T-cell (primary cell): ENCODE measurements around the gene UVRAG. TPM values are rescaled to one million over a fixed set of nuclear protein-coding genes. Genes with fewer than 3 reads are reported as not detected.

Source experiments
- ATAC-seq, 4 experiments: fragments of 200-7000 bp in 3 of 4; fragments of 150-1000 bp in 1 of 4; cut with Tn5 transposase; replicated peaks in 1 of 4; 1 replicate in 3 of 4; 2 replicates in 1 of 4; pipeline ENCODE4 v1.10.0; 2021; ENCODE audit warnings: moderate library complexity in 3 of 4, mild to moderate bottlenecking in 2 of 4, moderate number of reproducible peaks in 1 of 4
- CTCF ChIA-PET, 2 donors: fragments of 300-600 bp; sonication (Branson Sonifier 250); formaldehyde crosslinking; loops; one replicate each; lab custom pipeline; 2022; ENCODE audit warnings: antibody characterized with exemption in 2 of 2; lab: Charles Lee
- POLR2A ChIA-PET, 2 donors: fragments of 300-600 bp; sonication (Branson Sonifier 250); formaldehyde crosslinking; loops; one replicate each; lab custom pipeline; 2022; ENCODE audit warnings: antibody characterized with exemption in 2 of 2; lab: Charles Lee
- DNase-seq, 35 experiments: peaks; one replicate each; pipeline versions ENCODE4 v3.0.0 to v3.0.0-alpha.2; 2013 to 2023
- H3K27ac ChIP-seq: one replicate; pipeline ENCODE4 v1.5.1; 2013; ENCODE audit warnings: low read length
- H3K27me3 ChIP-seq, 2 experiments: replicated peaks in 1 of 2; 1 replicate in 1 of 2; 2 replicates in 1 of 2; pipeline versions ENCODE4 v1.6.1 to v1.7.0; 2013; ENCODE audit warnings: low read length in 1 of 2, mixed read lengths in 1 of 2; ENCODE audit not compliant: control insufficient read depth in 2 of 2, insufficient read depth in 2 of 2; ENCODE audit errors: extremely low read depth in 1 of 2
- H3K36me3 ChIP-seq, 2 donors: 1 replicate in 1 of 2; 2 replicates in 1 of 2; pipeline versions ENCODE4 v1.6.1 to v1.7.0; 2013; ENCODE audit warnings: low read length in 1 of 2; ENCODE audit not compliant: control insufficient read depth in 2 of 2, insufficient read depth in 1 of 2; ENCODE audit errors: extremely low read depth in 1 of 2
- H3K4me1 ChIP-seq, 2 experiments: 1 replicate in 1 of 2; 2 replicates in 1 of 2; pipeline versions ENCODE4 v1.6.1 to v1.7.0; 2013; ENCODE audit warnings: low read length in 2 of 2, mixed read lengths in 1 of 2; ENCODE audit not compliant: insufficient read depth in 2 of 2, control insufficient read depth in 1 of 2; ENCODE audit errors: extremely low read depth in 1 of 2
- H3K4me3 ChIP-seq, 2 donors: 1 replicate in 1 of 2; 2 replicates in 1 of 2; pipeline versions ENCODE4 v1.5.1 to v1.7.0; 2013; ENCODE audit warnings: mild to moderate bottlenecking in 2 of 2, low read length in 1 of 2, moderate library complexity in 1 of 2; ENCODE audit not compliant: control insufficient read depth in 1 of 2; ENCODE audit errors: extremely low read depth in 1 of 2
- H3K9me3 ChIP-seq: 2 replicates; pipeline ENCODE4 v1.7.0; 2013
- H3K27ac Mint-ChIP-seq, 2 donors: one replicate each; pipeline ENCODE4 v1.8.0; 2020 to 2021; ENCODE audit warnings: mild to moderate bottlenecking in 2 of 2, mixed read lengths in 2 of 2
- H3K27me3 Mint-ChIP-seq, 2 donors: one replicate each; pipeline ENCODE4 v1.8.0; 2021 to 2022; ENCODE audit warnings: mixed read lengths in 2 of 2
- H3K36me3 Mint-ChIP-seq: one replicate; pipeline ENCODE4 v1.8.0; 2021; ENCODE audit warnings: mixed read lengths
- H3K4me1 Mint-ChIP-seq, 3 donors: one replicate each; pipeline ENCODE4 v1.8.0; 2020 to 2022; ENCODE audit warnings: mixed read lengths in 3 of 3, mild to moderate bottlenecking in 1 of 3
- H3K4me3 Mint-ChIP-seq, 3 donors: one replicate each; pipeline ENCODE4 v1.8.0; 2020 to 2022; ENCODE audit warnings: mild to moderate bottlenecking in 3 of 3, mixed read lengths in 3 of 3, moderate library complexity in 3 of 3
- H3K9me3 Mint-ChIP-seq, 3 donors: one replicate each; pipeline ENCODE4 v1.8.0; 2020 to 2022; ENCODE audit warnings: mixed read lengths in 3 of 3
- WGBS: methylation state at CpG from one replicate; pipeline ENCODE4 v1.1.5; 2013; ENCODE audit warnings: missing lambda C conversion rate; ENCODE audit not compliant: insufficient coverage; 5-methylcytosine and 5-hydroxymethylcytosine counted together
- total RNA-seq, 35 experiments: library from RNA in 6 of 35; stranded (reverse) in 6 of 35; fragments of 120-200 nt in 1 of 35; gene quantifications; one replicate each; pipeline versions ENCODE4 v1.2.1 to v1.2.4 and lab custom pipeline; 2013 to 2026

UVRAG gene
- total RNA-seq, 5 donors from 2014 or later (not counting 1 experiment from before 2014, with no cell fraction given) = 22.4 to 32.8 (median 27.6) TPM

DNA sequence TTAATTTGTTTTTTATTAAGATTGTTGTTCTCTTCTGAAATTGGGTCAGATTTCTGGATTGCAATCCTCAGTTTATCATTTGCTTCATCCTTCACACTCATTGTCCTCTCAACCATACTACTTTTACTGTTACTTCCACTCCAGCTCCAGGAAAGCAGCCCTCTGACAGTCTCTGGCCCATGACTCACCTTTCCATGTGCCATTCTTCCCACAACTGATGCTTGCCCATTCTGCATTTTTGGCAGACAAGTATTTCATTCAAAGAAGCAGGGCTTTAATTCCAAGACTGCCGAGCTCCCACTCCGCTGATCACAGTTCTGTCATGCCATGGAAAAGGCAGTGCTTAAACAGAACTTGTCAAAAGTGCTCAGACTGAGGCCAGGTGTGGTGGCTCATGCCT, 252.1 kb downstream of the UVRAG start:
- Mint-ChIP-seq H3K27me3 (no peaks in the 10 kb centered on the region), H3K4me3 (no peak overlapping the region), H3K4me1 (peaks cover 0 to 5% (median 0%) of the 10 kb centered on the region in 3 donors), H3K36me3 (peaks cover 52% of the 10 kb centered on the region), H3K27ac (no peak overlapping the region), H3K9me3 (no peaks in the 10 kb centered on the region)
- DNase-seq = no peak
- H3K4me1 ChIP-seq = no peaks in the 10 kb centered on the region
- H3K4me3 ChIP-seq = no peak overlapping the region
- no peaks in the 10 kb centered on the region for H3K9me3 ChIP-seq
- ChIA-PET CTCF (no interaction called here), POLR2A (no interaction called here)
- peaks cover 0 to 18% of the 10 kb centered on the region in 2 donors for H3K36me3 ChIP-seq
- no peaks in the 10 kb centered on the region for H3K27me3 ChIP-seq
- WGBS = 100% methylated on average over 2 of the region's 2 CpGs
- H3K27ac ChIP-seq = no peak overlapping the region
- no peak for ATAC-seq

DNA sequence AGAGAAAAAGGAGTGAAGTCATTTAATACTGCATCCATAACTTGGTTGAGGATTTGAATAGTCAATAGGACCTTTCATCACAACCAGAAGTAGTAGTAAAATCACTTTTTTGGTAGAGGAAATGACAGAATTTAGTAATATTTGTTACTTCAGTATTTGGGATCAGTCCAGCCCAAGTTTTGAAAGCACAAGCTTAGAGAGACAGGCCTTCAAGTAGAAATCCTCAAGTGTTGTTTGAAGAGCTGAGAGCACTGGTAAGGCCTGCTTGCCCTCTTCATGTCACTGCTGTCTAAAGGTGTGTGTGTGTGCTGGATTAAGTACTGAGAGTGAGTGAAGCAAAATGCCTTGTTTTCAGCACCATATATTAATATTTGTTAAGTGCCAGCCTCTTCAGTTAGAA, 254.0 kb downstream of the UVRAG start:
- Mint-ChIP-seq H3K27ac (no peak overlapping the region), H3K9me3 (no peaks in the 10 kb centered on the region), H3K36me3 (peaks cover 51% of the 10 kb centered on the region), H3K4me3 (no peak overlapping the region), H3K27me3 (no peaks in the 10 kb centered on the region), H3K4me1 (peaks cover 0 to 5% (median 0%) of the 10 kb centered on the region in 3 donors)
- CTCF ChIA-PET = interaction anchor here in 1 of 2 donors (0.6 kb wide), 1 partner anchor 1523 kb away, joined by 3 read pairs; no protein-coding TSS in a partner anchor
- peaks cover 0 to 18% of the 10 kb centered on the region in 2 donors for H3K36me3 ChIP-seq
- DNase-seq = no peak
- no peak overlapping the region for H3K4me3 ChIP-seq
- POLR2A ChIA-PET = no interaction called here
- H3K27ac ChIP-seq = no peak overlapping the region
- ATAC-seq = no peak
- H3K9me3 ChIP-seq = no peaks in the 10 kb centered on the region
- no peaks in the 10 kb centered on the region for H3K27me3 ChIP-seq
- no peaks in the 10 kb centered on the region for H3K4me1 ChIP-seq

DNA sequence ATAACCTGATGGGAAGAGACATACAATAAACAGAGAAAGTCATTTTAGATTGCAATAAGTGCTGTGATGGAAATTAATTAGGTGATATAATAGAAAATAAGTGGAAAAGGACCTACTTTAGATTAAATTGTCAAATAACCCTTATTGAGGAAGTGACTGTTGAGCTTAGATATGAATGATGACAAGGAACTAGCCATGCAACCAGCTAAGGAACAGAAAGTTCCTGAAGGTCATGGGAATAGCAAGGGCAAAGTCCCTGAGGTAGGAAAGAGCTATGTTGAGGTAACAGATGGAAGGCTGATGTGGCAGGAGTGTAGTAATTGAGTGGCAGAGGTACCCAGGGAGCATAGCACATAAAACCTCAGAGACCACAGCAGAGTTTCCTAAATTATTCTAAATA, 256.1 kb downstream of the UVRAG start:
- no peak overlapping the region for H3K4me3 Mint-ChIP-seq
- Histone ChIP-seq H3K4me3 (no peak overlapping the region), H3K4me1 (no peaks in the 10 kb centered on the region), H3K9me3 (no peaks in the 10 kb centered on the region), H3K36me3 (peaks cover 0 to 13% of the 10 kb centered on the region in 2 donors), H3K27ac (no peak overlapping the region), H3K27me3 (no peaks in the 10 kb centered on the region)
- no peak overlapping the region for H3K27ac Mint-ChIP-seq
- H3K27me3 Mint-ChIP-seq = no peaks in the 10 kb centered on the region
- H3K36me3 Mint-ChIP-seq = peaks cover 55% of the 10 kb centered on the region
- ChIA-PET POLR2A (no interaction called here), CTCF (no interaction called here)
- DNase-seq (no peak), ATAC-seq (no peak)
- H3K4me1 Mint-ChIP-seq = peaks cover 8 to 16% (median 11%) of the 10 kb centered on the region in 3 donors
- peaks cover 0 to 6% (median 2%) of the 10 kb centered on the region in 3 donors for H3K9me3 Mint-ChIP-seq

DNA sequence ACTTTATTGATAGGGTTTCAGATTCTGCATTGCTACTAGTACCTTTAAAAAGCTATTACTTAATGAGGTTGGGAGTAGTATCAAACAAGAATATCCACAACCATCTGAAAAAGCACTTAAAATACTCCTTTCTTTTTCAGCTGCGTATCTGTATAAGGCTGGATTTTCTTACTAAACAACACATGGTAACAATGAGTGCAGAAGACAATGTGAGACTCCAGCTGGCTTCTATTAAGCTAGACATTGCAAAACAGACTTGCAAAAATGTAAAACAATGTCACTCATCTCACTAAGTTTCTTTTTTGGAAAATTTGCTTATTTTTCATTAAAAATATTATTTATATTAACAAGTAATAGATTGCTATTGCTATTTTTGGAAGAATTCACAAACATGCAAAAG, 258.7 kb downstream of the UVRAG start:
- no peaks in the 10 kb centered on the region for H3K4me1 ChIP-seq
- DNase-seq = no peak
- H3K4me1 Mint-ChIP-seq = peaks cover 20 to 26% (median 24%) of the 10 kb centered on the region in 3 donors
- WGBS = no CpG with 5 or more reads among the region's 1 CpG
- POLR2A ChIA-PET = no interaction called here
- CTCF ChIA-PET = no interaction called here
- peaks cover 0 to 8% (median 4%) of the 10 kb centered on the region in 3 donors for H3K9me3 Mint-ChIP-seq
- no peak overlapping the region for H3K27ac Mint-ChIP-seq
- no peak overlapping the region for H3K27ac ChIP-seq
- H3K9me3 ChIP-seq = no peaks in the 10 kb centered on the region
- no peaks in the 10 kb centered on the region for H3K27me3 Mint-ChIP-seq
- H3K36me3 ChIP-seq = no peaks in the 10 kb centered on the region
- H3K27me3 ChIP-seq = no peaks in the 10 kb centered on the region
- no peak overlapping the region for H3K4me3 Mint-ChIP-seq
- H3K36me3 Mint-ChIP-seq = peaks cover 41% of the 10 kb centered on the region
- H3K4me3 ChIP-seq = no peak overlapping the region
- no peak for ATAC-seq

DNA sequence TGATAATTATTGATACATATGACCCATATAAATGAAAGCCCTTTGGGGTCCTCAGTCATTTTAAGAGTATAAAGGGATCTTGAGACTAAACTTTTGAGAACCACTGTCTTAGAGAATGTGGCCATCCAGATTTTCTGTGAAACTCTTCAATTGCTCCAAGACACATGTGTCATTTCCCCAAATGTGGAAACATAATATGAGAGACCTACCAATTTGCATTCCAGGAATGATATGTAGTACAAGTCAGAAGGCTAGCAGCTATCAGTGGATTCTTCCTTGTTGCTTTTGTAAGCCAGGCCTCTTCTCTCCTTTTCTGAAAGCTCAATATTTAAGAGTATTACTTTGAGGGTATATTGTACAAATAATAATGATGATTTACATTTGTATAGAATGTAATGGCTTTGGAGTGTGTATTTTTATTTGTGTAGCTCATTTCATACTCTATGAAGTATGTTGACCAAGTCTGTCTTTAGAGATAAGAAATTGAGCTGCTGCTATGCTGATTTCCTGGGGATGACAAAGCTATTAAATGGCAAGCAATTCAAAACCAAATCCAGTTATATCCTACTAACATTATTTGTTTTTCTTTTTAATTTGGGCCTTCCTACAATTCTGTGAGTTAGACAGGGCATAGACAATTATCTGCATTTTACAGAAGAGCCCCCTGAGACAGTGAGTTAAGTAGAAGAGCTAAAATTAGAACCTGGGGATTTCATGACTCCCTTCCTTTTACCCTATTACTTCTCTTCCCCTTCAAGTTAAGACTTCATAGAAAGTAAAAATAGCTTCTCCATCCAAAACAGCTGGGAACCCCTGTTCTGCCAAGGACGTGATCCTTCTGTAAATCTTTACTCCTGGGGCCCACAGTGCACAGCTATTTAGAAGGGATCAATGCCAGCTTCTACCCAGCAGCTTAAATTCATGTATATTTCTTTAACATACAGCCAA, 259.4 kb downstream of the UVRAG start:
- no peak for DNase-seq
- Mint-ChIP-seq H3K4me1 (peaks cover 20 to 26% (median 24%) of the 10 kb centered on the region in 3 donors), H3K27me3 (no peaks in the 10 kb centered on the region), H3K27ac (peak overlapping the region in 1 of 2 donors; percentile 24), H3K36me3 (peaks cover 42% of the 10 kb centered on the region), H3K4me3 (no peak overlapping the region), H3K9me3 (peaks cover 0 to 8% (median 4%) of the 10 kb centered on the region in 3 donors)
- no peak overlapping the region for H3K27ac ChIP-seq
- WGBS = no CpG with 5 or more reads among the region's 1 CpG
- H3K4me1 ChIP-seq = no peaks in the 10 kb centered on the region
- no peak overlapping the region for H3K4me3 ChIP-seq
- no peaks in the 10 kb centered on the region for H3K27me3 ChIP-seq
- no peaks in the 10 kb centered on the region for H3K36me3 ChIP-seq
- ChIA-PET POLR2A (interaction anchor here in 1 of 2 donors (0.6 kb wide), 1 partner anchor 151 kb away, joined by 3 read pairs; no protein-coding TSS in a partner anchor), CTCF (no interaction called here)
- ATAC-seq = no peak
- H3K9me3 ChIP-seq = no peaks in the 10 kb centered on the region

DNA sequence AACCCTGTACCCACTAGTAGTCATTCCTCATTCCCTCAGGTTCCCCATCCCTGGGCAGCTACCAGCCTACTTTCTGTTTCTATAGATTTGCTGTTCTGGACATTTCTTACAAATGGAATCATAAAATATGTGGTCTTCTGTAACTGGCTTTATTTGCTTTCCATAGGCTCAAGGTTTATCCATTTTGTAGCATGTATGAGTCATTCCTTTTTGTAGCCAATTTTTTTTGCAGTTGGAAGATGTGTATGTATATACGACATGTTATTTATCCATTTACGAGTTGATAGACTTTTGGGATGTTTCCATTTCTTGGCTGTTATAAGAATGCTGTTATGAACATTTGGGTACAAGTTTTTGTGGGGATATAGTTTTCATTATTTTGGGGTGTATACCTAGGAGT, 260.7 kb downstream of the UVRAG start:
- Mint-ChIP-seq H3K9me3 (peaks cover 0 to 8% (median 4%) of the 10 kb centered on the region in 3 donors), H3K27ac (no peak overlapping the region), H3K4me1 (peaks cover 20 to 26% (median 24%) of the 10 kb centered on the region in 3 donors), H3K27me3 (no peaks in the 10 kb centered on the region), H3K36me3 (peaks cover 32% of the 10 kb centered on the region), H3K4me3 (no peak overlapping the region)
- 100% methylated on average over 2 of the region's 2 CpGs for WGBS
- no peak for ATAC-seq
- H3K27me3 ChIP-seq = no peaks in the 10 kb centered on the region
- no peak for DNase-seq
- no peaks in the 10 kb centered on the region for H3K4me1 ChIP-seq
- no peaks in the 10 kb centered on the region for H3K36me3 ChIP-seq
- no peak overlapping the region for H3K27ac ChIP-seq
- H3K9me3 ChIP-seq = no peaks in the 10 kb centered on the region
- no peak overlapping the region for H3K4me3 ChIP-seq
- POLR2A ChIA-PET = no interaction called here
- CTCF ChIA-PET = no interaction called here
